ENCODE measurements around the gene MFSD12.
"Not testable (repeated sequence)": the region's sequence is repeated elsewhere in the genome, so short reads cannot be mapped to it uniquely, and the experiment has no call there.

Gene MFSD12

DNA sequence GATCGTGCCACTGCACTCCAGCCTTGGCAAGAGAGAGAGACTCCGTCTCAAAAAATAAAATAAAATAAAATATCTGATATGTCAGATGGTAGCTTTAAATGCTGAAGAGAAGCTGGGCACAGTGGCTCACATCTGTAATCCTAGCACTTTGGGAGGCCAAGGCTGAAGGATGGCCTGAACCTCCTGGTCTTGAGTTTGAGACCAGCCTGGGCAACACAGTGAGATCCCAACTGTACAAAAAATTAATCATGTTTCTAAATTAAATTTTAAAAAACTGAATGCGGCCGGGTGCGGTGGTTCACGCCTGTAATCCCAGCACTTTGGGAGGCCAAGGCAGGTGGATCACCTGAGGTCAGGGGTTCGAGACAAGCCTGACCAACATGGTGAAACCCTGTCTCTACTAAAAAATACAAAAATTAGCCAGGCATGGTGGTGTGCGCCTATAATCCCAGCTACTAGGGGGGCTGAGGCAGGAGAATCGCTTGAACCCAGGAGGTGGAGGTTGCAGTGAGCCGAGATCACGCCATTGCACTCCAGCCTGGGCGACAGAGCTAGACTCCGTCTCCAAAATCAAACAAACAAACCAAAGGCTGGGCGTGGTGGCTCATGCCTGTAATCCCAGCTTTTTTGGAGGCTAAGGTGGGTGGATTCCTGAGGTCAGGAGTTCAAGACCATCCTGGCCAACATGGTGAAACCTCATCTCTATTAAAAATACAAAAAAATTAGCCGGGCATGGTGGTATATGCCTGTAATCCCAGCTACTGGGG lies 26.8 kb upstream of the MFSD12 start:
- not testable (repeated sequence) for DNase-seq

DNA sequence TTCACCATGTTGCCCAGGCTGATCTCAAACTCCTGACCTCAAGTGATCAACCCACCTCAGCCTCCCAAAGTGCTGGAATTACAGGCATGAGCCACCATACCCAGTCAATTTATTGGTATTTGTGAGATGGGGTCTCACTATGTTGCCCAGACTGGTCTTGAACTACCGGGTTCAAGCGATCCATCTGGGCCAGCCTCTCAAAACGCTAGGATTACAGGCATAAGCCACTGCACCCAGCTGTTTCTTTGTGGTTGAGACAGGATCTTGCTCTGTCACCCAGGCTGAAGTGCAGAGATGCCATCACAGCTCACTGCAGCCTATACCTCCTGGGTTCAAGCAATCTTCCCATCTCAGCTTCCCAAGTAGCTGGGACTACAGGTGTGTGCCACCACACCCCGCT lies 24.4 kb upstream of the MFSD12 start:
- not testable (repeated sequence) for DNase-seq

DNA sequence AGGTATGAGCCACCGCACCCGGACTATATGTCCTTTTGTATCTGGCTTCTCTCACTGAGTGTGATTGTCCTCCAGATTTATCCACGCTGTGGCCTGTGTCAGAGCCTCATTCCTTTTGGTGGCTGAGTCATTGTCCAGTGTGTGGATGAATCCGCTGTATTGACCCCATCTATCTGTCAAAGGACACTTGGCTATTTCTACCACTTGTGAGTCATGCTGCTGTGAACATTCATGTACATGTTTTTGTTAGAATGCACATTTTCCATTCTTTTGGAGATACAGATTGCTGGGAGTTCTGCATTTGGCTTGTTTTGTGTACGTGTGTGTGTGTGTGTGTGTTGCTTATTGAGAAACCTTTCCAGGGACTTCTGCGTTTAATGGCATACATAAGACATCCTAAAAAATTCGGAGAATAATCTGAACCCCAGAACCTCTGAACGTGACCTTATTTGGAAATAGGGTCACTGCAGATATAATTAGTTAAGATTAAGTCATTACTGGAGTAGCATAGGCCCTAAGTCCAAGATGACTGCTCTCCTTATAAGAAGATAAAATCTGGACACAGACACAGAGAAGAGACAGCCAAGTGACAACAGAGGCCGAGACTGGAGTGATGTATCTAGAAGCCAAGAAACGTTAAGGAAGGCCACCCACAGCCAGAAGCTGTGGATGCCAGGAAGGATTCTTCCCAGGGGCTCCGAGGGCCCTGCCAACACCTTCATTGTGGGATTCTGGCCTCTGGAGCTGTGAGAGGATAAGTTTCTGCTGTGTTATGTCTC lies 23.0 kb upstream of the MFSD12 start:
- DNase-seq = no peak

DNA sequence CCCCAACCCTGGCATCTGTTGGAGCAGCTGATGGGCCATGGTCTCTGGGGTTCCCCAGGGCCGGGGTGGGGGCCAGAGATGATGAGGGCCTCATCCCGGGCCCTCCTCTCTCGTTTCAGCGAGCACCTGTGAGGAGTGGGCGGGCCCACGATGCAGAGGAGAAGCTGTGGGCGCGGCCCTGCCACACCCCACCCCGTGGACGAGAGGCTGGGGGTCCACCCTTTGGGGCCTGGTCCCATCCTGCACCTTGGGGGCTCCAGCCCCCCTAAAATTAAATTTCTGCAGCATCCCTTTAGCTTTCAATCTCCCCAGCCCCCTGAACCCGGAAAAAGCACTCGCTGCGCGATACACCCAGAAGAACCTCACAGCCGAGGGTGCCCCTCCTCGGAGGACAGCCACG lies 21.0 kb upstream of the MFSD12 start:
- DNase-seq = no peak

DNA sequence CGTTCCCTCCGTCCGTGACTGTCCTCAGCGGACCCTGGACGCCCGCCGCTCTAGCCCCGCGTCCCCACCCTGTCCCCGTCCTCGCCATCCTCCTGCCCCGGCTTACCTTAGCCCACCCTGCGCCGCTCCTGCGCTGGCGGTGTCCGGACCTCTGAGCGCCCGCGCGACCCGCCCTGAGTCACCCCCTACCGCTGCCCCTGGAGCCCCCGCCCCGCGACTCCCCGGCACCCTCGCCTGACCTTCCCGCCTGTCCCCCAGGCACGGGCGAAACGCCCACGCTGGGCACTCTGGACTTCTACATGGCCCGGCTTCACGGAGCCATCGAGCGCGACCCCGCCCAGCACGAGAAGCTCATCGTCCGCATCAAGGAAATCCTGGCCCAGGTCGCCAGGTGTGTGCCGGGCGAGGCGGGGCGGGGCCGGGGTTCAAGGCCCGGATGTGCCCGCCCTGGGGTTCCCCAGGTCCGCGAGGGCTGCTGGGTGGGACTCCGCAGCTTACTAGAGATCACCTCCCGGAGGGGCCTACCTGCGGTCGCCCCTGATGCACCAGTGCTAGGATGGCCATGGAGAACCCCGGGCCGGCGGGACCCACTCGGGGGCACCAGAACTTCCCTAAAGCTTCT lies 20.4 kb upstream of the MFSD12 start:
- no peak for DNase-seq

DNA sequence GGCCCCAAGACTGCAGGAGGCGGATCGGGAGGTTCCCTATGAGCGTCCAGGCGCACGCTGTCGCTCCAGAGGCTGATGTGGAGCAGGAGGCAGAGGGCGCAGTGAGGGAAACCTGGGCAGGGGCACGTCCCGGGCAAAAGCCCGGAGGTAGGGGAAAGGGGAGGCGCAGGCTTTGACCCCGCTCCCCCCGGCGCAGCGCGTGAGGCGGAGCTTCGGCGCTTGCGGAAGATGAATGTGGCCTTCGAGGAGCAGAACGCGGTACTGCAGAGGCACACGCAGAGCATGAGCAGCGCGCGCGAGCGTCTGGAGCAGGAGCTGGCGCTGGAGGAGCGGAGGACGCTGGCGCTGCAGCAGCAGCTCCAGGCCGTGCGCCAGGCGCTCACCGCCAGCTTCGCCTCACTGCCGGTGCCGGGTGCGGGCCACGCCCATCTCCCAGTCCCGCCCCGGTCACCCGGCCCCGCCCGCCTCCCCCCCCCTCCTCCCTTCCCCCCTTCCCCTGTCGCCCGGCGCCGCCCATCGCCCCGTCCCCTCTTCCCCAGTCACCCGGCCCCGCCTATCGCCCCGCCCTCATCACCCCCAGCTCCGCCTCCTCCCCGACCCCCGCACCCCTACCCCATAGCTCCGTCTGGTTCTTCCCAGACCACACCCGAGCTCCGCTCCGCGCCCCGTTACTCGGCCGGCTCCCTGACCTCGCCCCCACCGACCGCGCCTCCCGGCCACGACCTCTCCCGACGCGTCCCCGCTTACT lies 19.5 kb upstream of the MFSD12 start:
- DNase-seq = no peak

DNA sequence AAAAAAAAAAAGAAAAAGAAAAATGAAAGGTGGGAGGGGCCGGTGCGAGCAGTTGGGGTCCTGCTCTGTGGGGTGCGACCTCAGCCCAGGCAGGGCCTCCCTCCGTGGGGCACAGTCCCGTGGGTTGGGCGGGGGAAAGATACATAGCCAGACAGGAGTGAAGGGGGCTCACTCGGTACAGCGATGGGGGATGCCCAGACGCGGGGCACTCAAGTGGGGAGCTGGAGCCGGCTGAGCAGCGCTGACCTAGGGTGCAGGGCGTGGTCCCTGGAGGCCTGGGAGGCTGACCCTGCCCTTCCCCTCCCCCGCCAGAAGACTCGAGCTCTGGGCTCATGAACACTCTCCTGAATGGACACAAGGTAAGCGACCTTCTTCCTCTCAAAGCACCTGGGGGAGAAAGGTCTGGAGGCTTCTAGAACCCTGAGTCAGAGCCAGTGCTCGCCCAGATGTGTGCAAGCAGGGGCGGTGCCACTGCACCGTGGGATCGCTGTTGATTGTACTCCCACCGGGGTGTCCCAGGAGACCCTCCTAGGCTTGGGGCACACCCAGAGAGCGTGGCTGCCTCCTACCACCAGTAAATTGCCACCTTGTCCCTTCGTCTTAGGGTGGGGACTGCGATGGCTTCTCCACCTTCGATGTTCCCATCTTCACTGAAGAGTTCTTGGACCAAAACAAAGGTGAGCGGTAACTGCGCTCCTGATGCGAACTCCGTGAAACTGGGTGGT lies 18.7 kb upstream of the MFSD12 start:
- no peak for DNase-seq

DNA sequence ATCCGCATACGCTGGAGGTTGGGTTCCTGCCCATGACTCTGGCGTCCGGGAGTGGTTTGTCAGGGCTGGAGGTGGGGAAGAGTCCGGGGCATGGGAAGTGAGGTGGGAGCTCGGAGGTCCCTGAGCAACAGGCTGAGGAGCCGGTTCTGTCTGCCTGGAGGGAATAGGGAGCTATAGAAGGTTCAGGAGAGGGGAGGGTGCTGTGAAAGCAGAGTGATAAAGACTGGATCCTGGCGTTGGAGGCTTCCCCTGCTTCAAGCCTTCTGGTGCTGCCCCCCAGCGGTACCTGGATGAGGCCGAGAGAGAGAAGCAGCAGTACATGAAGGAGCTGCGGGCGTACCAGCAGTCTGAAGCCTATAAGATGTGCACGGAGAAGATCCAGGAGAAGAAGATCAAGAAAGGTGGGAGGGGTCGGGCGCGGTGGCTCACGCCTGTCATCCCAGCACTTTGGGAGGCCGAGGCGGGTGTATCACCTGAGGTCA lies 17.9 kb upstream of the MFSD12 start:
- no peak for DNase-seq

DNA sequence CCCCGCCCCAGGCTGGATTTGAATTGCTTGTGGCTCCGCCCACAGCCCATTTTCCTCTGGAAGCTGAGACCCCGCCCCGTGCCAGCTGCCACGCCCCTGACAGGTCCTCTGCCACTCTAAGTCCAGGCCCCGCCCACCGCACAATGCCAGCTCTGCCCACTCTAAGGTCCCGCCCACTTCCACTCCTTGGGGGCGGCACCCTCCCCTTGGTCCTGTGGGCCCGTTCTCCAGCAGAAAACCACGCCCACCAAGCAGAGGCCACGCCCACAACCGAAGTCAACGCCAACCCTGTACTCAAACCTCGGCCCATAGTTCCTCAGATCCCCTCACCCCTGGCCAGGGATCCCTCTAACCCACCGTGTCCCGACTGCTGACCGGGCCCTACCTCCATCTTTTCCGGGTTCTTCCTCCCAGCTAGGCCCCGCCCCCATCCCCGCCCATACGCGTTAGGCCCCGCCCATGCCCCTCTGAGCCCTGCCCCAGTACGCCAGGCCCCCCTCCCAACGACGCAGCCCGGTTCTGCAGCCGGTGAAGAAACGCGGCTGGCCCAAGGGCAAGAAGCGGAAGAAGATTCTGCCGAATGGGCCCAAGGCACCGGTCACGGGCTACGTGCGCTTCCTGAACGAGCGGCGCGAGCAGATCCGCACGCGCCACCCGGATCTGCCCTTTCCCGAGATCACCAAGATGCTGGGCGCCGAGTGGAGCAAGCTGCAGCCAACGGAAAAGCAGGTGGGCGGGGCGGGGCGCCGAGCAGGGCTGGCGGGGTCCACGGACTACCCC lies 16.7 kb upstream of the MFSD12 start:
- peak; percentile 83 for DNase-seq

DNA sequence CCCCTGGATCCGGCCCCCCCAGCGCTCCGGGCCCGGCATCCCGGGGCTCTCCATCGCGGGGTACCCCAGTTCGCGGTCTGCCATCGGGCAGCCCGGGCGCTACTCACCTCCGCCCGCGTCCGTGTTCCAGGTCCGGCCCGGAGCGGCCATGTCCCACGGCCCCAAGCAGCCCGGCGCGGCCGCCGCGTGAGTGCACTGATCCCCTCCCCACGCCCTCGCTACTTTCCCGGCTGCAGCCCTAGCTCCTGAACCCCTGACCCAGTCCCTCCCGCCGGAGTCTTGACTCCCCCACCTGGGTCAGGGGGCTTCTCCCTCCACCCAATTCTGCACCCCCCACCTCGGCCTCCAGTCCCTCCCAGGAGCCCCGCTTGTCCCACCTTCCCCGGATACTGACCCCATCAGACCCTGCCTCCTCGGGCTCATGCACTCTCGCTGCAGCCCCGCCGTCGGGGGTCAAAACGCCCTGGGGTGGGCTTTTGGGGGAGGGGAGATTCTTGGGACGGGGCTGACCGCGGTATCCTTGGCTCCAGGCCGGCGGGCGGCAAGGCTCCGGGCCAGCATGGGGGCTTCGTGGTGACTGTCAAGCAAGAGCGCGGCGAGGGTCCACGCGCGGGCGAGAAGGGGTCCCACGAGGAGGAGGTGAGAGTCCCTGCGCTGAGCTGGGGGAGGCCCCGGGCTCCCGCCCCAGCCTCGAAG lies 15.9 kb upstream of the MFSD12 start:
- DNase-seq = no peak

DNA sequence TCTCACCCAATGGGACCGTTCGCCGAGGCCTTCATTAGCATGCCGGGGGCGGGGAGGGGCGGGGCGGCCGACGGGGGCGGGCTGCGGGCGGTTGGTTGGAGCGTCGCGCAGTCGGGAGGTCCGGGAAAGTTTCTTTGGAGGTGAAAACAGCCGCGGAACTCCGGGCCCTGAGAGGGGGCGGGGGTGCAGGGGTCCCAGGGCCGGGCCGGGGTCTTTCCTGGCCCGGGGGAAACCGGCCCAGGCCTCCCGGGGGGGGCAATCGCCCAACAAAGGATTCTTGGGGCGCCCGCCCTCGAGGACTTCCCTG lies 15.4 kb upstream of the MFSD12 start, which contains the start of gene HMG20B:
Gene HMG20B (plus strand): TSS at position 90 of the 307 bp plus-strand sequence. CDS start 366 bp downstream, outside the sequence.
- DNase-seq = no peak

DNA sequence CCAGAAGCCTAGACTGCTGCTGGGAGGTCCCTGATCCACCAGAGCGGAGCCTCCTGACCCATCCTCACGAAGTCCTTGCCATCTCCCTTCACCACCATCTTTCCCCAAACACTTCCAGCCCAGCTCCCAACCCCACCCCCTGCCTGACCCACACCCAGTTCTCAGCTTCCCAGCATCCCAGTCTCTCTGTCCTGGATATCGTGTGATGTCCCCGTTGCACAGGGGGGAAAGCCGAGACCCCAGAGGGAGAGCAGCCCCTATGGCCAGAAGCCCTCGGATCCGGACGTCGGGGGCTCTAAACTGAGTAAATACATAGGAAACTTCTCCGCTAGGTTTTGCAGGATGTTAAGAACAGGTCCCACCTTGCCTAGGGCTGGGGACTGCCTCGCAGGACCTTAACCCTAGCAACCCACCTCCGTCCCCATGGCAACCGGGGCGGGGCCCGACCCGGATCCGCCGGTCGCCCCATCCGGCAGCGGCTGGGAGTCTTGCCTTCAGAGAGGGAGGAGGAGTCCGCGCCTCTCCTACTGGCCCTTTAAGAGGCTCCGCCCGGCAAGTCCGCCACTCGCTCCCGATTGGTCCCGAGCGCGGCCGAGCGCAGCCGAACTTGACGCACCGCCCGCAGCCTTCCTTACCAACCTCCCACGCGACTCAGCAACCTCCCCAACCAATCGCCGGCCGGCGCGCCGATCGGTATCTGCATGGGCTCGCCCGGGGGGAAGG lies 14.9 kb upstream of the MFSD12 start:
- DNase-seq = peak; percentile 100

DNA sequence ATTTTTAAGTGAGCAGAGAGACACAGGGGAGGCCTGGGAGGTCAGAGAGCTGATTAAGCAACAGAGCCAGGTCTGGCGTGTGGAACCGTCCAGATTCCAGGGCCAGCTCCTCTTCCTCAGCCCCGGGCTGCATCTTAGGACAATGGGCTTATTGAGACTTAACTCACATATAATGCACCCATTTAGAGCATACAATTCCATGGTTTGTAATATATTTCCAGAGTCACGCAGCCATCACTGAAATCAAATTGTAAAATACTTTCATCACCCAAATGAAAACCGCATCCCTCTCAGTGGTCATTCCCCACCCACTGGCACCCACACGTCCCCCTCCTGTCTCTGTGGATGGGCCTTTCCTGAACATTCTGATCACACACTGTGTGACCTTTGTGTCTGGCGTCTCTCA lies 13.2 kb upstream of the MFSD12 start:
- no peak for DNase-seq

DNA sequence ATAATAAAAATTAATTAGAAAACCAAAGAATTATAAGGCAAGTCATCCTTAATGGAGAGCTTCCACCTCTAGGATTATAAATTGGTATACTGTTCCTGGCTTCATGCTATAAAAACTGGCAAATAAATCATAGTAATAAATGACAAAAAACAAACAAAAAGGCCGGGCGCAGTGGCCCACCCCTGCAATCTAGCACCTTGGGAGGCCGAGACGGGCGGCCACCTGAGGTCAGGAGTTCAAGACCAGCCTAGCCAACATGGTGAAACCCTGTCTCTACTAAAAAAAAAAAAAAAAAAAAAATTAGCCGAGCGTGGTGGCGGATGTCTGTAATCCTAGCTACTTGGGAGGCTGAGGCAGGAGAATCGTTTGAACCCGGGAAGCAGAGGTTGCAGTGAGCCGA lies 12.7 kb upstream of the MFSD12 start:
- DNase-seq = not testable (repeated sequence)

DNA sequence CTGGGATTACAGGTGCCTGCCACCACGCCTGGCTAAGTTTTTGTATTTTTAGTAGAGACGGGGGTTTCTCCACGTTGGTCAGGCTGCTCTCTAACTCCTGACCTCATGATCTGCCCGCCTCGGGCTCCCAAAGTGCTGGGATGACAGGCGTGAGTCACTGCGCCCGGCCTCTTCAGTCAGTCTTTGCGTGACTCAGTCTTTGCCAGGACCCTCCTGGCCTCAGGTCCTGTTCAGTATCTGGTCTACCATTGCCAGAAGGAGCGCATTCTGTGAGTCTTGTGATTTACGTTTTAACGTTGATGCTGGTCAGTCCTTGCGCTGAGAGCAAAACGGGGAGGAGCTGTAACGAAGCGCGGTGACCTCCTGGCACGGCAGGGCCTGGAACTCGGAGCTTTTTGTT lies 7.8 kb upstream of the MFSD12 start:
- no peak for DNase-seq

DNA sequence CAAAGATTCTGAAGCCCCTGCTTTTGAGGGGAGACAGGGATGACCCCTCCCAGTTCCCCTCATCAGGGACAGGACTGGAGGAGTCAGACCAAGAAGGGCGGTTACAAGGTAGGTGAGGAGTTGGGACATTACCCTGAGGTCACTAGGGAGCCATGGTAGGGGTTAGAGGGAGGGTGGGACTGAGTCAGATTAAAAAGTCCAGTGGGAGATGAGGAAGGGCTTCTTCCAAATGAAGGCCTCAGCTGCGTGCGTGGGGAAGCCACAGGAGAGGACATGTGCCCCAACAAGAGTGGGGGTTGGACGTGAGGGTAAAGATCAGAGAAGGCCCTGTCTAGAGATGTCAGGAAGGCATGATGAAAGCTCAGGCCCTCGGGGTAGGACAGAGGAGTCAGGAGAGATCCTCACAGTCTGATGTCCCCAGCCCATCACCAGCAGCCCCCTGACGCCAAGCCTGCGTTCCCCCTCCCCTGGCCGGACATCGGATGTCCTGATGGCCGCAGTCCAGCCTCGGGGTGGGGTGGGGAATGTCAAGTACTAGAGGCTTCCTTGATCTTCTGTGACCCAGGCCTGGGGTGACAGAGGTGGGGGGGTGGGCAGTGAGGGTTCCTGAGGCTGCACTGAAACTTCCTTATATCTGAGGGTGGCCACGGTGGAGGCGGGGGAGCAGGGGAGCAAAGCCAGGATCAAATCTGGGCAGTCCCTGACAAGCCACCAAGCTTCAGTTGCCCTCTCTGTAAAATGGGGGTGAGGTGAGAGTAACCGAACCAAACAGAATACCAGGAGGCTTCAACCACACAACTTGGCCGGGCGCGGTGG lies 6.5 kb upstream of the MFSD12 start:
- no peak for DNase-seq

DNA sequence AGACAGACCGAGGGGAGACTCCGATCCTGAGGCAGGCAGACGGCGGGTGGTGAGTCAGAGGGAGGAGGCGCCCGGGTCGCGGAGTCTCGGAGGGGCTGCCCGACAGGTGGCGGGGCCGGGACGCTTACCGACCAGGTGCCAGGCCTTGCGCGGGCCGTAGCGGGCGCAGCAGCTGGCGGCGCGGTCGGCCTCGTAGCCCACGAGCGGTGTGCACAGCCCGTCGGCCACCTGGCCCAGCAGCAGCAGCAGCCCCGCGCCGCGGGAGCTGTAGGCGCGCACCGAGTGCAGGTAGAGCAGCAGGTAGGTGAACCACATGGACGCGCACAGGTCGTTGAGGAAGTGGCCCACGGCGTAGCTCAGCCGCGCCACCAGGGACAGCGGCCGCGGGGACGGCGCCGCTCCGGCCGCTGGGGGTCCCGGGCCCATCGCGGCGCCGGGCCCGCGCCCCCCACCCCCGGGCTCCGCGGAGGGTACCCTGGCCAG lies 367 bp downstream of the MFSD12 start:
- peak; percentile 80 for DNase-seq

DNA sequence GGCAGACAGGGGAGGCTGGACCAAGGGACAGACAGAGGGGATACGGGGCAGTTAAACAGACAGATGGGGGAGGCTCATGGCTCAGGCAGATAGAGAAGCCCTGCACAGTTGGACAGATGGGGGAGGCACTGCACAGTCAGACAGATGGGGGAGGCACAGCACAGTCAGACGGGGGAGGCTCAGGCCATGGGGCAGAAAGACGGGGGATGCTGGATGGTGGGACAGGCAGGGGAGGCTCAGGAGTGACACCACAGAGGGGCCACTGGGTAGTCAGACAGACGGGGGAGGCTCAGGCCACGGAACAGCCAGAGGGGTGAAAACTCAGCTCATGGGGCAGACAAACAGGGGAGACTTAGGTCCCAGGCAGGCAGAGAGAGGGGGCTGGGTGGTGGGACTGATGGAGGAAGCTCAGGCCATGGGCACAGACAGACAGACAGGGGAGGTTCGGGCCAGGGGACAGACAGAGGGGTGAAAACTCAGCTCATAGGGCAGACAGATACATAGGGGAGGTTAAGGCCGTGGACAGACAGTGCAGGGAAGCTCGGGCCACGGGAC lies 886 bp downstream of the MFSD12 start:
- no peak for DNase-seq
